ENCODE results near the gene GSTP1. TPM values are rescaled to one million over a fixed set of nuclear protein-coding genes. Genes with fewer than 3 reads are reported as not detected.

GSTP1 gene
- total RNA-seq, 3 donors from 2014 or later = 284 to 441 (median 325) TPM

DNA sequence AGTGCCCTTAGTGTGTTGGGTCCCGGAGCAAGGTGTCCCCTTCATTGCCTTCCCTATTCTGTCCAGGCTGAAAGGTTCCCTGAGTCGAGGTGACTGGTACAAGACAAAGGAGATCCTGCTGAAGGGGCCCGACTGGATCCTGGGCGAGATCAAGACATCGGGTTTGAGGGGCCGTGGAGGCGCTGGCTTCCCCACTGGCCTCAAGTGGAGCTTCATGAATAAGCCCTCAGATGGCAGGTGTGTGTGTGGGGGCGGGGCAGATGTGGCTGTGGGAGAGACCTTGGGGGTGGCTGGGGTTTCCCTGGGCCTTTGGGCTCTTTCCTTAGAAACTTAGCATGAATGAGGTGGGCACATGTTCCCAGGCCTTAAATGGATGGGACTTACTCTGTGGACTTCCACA, 24.9 kb downstream of the GSTP1 start:
- intact Hi-C loops (cut with DNase I, micrococcal nuclease) = no loop called here
- H3K36me3 ChIP-seq (ENCODE audit: low read depth) = peaks cover 4% of the 10 kb centered on the region
- ATAC-seq = no peak

DNA sequence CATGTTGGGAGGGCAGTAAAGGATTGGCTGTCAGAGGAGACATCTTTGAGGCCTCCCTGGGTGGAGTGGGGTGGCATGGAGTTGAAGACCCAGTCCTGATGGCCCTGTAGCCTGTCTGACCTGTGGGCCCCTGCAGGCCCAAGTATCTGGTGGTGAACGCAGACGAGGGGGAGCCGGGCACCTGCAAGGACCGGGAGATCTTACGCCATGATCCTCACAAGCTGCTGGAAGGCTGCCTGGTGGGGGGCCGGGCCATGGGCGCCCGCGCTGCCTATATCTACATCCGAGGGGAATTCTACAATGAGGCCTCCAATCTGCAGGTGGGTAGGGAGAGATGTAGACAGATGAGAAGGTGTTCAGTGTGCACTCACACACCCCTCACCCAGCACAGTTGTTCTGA, 25.7 kb downstream of the GSTP1 start:
- intact Hi-C loops (cut with DNase I, micrococcal nuclease) = no loop called here
- no peaks in the 10 kb centered on the region for H3K9me3 ChIP-seq
- peaks cover 14% of the 10 kb centered on the region for H3K4me1 ChIP-seq (ENCODE audit: low read depth)
- peaks cover 4% of the 10 kb centered on the region for H3K36me3 ChIP-seq (ENCODE audit: low read depth)
- no peak overlapping the region for H3K4me3 ChIP-seq
- TF ChIP-seq, protein P1, sequence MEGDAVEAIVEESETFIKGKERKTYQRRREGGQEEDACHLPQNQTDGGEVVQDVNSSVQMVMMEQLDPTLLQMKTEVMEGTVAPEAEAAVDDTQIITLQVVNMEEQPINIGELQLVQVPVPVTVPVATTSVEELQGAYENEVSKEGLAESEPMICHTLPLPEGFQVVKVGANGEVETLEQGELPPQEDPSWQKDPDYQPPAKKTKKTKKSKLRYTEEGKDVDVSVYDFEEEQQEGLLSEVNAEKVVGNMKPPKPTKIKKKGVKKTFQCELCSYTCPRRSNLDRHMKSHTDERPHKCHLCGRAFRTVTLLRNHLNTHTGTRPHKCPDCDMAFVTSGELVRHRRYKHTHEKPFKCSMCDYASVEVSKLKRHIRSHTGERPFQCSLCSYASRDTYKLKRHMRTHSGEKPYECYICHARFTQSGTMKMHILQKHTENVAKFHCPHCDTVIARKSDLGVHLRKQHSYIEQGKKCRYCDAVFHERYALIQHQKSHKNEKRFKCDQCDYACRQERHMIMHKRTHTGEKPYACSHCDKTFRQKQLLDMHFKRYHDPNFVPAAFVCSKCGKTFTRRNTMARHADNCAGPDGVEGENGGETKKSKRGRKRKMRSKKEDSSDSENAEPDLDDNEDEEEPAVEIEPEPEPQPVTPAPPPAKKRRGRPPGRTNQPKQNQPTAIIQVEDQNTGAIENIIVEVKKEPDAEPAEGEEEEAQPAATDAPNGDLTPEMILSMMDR (IDR thresholded peaks at IDR 0.05) = no peak
- ATAC-seq = no peak
- no peak for DNase-seq

More for the DNA sequence above, 24.9 kb downstream of the GSTP1 start:
- peak in 1 of 3 donors; percentile 29 for DNase-seq
- no peaks in the 10 kb centered on the region for H3K9me3 ChIP-seq
- TF ChIP-seq, protein P1 (IDR thresholded peaks at IDR 0.05) = no peak
- no peak overlapping the region for H3K4me3 ChIP-seq
- H3K4me1 ChIP-seq (ENCODE audit: low read depth) = peaks cover 9% of the 10 kb centered on the region

DNA sequence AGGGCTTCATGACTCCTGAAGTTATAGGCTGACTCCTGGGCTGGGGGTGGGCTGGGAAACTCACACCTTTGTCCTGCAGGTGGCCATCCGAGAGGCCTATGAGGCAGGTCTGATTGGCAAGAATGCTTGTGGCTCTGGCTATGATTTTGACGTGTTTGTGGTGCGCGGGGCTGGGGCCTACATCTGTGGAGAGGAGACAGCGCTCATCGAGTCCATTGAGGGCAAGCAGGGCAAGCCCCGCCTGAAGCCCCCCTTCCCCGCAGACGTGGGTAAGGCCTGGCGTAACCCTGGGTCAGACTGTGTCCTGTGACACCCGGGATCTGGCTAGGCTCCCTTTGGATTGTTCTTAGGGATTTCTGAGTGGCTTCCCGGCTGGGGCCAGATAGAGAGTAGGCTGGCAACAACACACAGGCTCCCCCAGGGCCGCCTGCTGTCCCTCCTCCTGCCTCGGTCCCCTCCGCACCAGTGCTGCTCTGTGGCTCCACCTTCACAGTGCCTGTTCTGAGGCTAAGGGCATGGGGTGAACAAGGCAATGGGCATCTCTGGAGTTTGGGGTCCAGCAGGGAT, 26.8 kb downstream of the GSTP1 start:
- peak in 1 of 3 donors; percentile 51 for DNase-seq
- H3K9me3 ChIP-seq = no peaks in the 10 kb centered on the region
- no peak for ATAC-seq
- TF ChIP-seq, protein P1 (IDR thresholded peaks at IDR 0.05) = no peak
- peaks cover 4% of the 10 kb centered on the region for H3K36me3 ChIP-seq (ENCODE audit: low read depth)
- H3K4me3 ChIP-seq = no peak overlapping the region
- H3K4me1 ChIP-seq (ENCODE audit: low read depth) = peaks cover 14% of the 10 kb centered on the region
- intact Hi-C loops (cut with DNase I, micrococcal nuclease) = no loop called here

DNA sequence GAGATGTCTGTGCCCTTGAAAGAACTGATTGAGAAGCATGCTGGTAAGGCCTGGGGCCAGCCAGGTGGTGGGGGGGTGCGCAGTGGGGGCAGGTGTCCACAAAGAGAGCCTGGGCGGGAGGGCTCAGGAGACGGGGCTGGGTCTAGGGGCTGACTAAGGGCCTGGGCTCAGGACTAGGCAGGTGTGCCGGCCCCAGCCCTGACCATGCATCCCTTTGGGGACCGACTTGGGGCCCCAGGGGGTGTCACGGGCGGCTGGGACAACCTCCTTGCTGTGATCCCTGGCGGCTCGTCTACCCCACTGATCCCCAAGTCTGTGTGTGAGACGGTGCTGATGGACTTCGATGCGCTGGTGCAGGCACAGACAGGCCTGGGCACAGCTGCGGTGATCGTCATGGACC, 27.6 kb downstream of the GSTP1 start:
- no peak overlapping the region for H3K4me3 ChIP-seq
- ATAC-seq = no peak
- peak in 1 of 3 donors; percentile 52 for DNase-seq
- intact Hi-C loops (cut with DNase I, micrococcal nuclease) = no loop called here
- TF ChIP-seq, protein P1 (IDR thresholded peaks at IDR 0.05) = no peak
- H3K9me3 ChIP-seq = no peaks in the 10 kb centered on the region
- peaks cover 14% of the 10 kb centered on the region for H3K4me1 ChIP-seq (ENCODE audit: low read depth)
- peaks cover 4% of the 10 kb centered on the region for H3K36me3 ChIP-seq (ENCODE audit: low read depth)

DNA sequence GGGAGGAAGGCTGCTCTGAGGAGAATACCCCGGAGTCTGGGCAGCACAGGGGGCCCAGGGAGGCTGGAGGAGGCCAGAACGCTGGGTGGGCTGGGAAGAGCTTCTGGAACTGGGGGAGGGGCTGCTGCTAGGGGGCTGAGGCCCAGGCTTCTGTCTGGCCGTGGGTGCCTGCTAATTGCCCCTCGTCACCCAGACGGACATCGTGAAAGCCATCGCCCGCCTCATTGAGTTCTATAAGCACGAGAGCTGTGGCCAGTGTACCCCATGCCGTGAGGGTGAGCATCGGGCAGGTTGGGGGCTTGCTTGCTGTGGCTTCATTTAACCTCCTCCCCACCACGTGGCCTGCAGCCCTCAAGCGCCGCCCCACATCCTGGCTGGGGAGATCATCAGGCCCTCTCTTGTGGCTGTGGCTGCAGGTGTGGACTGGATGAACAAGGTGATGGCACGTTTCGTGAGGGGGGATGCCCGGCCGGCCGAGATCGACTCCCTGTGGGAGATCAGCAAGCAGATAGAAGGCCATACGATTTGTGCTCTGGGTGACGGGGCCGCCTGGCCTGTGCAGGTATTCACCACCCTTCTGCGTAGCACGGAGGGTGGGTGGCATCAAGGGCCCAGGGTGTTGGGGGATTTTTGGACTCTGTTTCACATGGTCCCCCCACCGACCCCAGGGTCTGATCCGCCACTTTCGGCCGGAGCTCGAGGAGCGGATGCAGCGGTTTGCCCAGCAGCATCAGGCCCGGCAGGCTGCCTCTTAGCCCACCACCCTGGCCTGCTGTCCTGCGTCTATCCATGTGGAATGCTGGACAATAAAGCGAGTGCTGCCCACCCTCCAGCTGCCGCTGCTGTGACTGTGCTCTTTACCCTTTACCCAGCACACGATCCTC, 28.3 kb downstream of the GSTP1 start:
- DNase-seq (no peak), ATAC-seq (no peak)
- TF ChIP-seq, protein P1 (IDR thresholded peaks at IDR 0.05) = no peak
- no peaks in the 10 kb centered on the region for H3K9me3 ChIP-seq
- H3K36me3 ChIP-seq (ENCODE audit: low read depth) = peaks cover 4% of the 10 kb centered on the region
- no peak overlapping the region for H3K4me3 ChIP-seq
- peaks cover 14% of the 10 kb centered on the region for H3K4me1 ChIP-seq (ENCODE audit: low read depth)
- intact Hi-C loops (cut with DNase I, micrococcal nuclease) = no loop called here
